GM19193 (cell line): ENCODE measurements around the gene SDHD.

ENCODE experiments used
- POLR2A ChIP-seq: IDR thresholded peaks from 4 replicates; pipeline ENCODE4 v1.6.1; 2011; ENCODE audit not compliant: insufficient read depth, insufficient read length; ENCODE audit errors: extremely low read depth

Gene SDHD

DNA sequence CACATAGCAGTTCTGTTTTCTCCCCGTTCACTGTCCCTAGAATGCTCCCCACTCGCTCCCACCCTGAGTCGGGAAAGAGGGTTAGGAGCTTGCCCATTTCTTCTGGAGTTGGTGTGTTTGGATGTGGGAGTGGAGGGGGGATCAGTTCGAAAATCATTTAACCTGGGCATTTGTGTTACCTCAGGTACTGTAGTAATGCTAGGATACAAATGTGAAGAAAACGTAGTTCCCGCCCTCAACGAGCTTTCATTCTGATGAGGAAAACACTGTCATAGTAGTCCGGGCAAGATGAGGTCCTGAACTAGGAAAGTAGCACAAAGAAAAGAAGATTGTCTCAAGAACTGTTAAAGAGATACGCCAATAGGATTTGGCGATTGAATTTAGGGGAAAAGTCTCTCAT lies 539 bp downstream of the SDHD start:
- TF ChIP-seq POLR2A = no peak

DNA sequence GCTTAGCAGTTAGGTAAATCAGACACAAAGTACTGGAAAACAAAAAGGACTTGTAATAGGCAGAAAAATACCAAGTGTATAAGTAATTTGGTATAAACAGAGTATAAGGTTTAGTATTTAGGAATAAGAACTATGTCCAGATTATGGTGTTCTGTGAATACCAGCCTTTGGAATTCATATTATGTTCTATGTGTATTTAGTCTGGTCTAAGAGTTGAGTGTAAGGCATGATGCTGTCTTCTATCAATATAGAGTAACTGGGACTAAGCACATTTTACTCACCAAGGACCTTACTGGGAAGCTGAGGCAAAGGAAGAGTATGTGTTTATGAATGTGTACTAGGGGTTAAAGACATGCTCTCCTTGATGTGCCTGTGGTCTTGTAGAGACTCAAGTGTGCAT lies 9.5 kb downstream of the SDHD start:
- TF ChIP-seq POLR2A = no peak

DNA sequence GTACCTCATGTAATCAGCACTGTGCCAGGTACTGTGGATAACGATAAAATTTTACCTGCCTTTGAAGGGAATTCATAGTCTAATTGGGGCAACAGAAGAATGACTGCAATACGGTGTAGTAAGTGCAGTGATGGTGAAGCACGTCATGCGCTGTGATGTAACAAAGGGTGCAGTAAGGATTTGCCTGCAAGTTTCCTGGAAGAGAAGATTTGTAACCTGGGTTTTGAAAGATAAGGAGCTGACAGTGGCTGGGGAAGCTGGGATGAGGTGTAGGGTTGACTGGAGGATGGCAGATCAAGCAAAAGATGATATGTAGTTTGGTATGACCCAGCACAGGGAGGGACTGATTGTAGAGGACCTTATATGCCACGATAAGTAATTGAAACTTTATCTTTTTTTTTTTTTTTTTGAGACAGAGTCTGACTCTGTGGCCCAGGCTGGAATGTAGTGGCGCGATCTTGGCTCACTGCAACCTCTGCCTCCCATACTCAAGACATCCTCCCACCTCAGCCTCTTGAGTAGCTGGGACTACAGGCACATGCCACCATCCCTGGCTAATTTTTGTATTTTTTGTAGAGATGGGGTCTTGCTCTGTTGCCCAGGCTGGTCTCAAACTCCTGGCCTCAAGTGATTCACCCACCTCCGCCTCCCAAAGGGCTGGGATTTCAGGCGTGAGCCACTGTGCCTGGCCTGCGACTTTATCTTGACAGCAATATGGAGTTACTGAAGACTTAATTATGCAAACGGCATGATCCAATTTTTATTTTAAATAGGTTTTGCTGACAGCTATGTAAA lies 11.3 kb downstream of the SDHD start:
- no peak for TF ChIP-seq POLR2A

DNA sequence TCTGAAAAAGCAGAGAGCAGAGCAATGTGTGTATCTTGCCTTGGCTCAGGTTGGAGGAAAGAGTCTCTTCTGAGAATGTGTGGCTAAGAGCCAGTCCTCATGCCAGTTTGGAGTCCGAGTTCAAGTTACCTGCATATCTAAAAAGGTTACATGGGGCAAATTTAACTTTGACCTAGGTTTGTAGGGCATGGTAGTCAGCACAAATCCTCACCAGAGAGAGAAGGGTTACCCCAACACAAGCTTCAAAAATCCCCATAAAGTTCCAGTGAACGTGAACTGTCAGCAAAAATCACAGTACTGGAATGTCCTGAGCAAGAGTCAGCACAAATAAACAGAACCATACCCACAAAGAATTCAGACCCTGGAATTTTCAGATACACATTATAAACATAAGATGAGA lies 13.8 kb downstream of the SDHD start:
- no peak for TF ChIP-seq POLR2A

DNA sequence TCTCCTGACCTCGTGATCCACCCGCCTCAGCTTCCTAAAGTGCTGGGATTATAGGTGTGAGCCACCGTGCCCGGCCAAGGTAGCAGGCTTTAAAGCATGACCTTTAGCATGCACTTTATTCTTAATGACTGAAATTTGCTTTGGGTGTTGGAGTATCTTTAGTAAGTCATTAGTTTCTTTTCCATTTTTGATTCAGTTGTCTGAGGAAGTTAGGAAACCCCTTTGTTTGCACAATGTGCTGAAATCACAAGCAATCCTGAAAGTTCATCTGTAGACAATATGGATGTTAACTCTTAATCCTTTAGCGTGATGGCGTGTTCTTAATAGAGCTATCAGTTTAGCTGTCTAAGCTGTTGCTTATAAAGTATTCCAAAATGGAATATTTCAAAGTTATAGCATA lies 16.8 kb downstream of the SDHD start:
- TF ChIP-seq POLR2A = no peak

DNA sequence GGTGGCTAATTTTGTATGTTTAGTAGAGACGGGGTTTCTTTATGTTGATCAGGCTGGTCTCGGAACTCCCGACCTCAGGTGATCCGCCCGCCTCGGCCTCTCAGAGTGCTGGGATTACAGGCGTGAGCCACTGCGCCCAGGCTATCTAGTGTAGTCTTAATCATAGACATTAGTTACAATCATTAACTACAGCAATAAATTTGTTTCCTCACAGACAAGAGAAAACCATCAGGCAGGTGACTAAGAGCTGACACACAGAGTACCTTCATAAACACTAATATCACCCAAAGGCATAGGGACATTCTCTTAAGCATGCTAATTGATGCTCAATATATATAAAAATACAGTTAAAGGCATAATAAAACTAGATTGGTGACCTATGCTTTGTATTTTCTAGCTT lies 19.4 kb downstream of the SDHD start:
- TF ChIP-seq POLR2A = no peak

DNA sequence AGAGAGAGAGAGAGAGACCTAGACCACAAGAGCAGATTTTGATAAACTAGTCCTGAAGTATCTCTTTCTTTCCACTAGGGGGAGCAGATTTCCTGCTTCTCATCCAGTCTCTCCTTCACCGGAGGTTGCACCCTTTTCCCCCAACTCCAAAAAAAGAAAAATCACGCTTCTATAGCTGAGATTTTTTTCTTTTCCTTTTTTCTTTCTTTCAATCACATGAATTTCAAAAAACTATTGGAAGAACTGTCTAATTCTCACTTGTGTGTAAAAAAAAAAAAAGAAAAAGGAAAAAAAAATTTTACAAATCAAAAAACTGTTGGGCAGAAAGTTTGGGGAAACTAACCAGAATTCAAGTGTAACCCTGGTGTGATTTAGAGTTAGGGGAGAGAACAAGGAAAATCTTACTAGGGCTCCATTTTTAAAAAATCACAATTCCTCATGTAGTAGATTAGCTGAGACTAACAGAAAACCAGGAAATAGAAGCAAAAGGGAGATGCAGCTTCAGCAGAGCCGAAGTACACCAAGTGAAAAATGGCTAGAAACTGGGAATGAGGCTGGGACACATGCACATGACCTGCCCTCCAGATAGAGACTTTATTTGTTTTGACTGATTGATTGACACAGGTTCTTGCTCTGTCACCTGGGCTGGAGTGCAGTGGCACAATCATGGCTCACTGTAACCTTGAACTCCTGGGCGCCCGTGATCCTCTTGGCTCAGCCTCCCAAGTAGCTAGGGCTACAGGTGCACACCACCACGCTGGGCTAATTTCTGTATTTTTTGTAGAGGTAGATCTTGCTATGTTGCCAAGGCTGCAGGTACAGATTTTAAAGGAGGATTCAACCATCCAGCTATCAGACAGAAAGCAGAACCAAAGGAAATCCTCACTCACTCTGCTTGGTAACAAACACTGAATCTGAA lies 27.1 kb downstream of the SDHD start:
- TF ChIP-seq POLR2A = no peak

DNA sequence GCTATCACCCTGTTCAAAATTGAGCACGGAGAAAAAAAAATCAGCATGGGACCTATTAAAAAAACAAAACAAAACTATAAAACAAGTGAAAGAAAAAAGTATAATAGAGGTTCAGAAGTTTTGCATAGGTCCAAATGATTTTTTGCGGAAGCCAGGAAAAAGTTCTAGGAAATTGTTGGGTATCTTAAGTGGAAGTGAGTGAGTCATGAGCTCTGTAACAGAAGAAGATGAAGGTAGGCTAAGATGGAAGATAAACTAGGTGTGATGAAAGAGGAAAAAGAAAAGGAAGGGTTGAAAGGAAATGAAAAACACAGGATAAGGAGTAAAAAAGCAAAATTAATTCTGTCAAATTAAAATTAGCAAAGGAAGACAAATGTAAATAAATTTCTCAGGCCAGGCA lies 27.8 kb downstream of the SDHD start:
- TF ChIP-seq POLR2A = no peak

DNA sequence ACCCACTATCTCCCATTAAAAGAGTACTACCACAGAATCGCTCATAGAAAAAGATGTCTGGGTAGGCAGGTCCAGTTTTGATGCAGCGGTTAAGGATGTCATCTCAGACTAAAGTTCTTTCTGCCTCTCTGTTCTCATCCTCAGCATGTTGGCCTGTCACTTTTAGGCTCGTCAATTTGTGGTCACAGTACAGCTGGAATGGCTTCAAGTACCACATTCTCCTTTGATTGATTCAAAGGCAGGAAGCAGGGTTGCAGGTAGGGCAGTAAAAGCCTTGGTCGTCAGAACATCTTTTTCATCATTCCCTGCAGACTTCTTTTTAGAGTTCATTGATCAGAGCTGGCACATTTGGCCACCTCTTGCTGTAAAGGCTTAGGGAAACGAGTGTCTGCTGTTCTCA lies 28.7 kb downstream of the SDHD start:
- TF ChIP-seq POLR2A = no peak

DNA sequence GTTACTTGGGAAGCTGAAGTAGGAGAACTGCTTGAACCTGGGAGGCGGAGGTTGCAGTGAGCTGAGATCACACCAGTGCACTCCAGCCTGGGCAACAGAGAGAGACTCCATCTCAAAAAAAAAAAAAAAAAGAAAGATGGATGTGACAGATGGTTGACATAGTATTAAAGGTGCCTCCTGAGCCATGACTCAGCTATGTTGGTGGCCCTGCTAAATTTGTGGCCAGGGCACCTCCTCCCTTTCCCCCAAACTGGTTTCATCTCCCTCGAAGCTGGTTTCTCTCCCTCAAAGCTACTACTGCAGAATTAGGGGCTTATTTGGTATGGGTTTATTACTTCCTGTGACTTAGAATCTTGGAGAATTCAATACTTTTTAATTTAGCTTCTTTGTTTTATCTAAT lies 31.5 kb downstream of the SDHD start:
- TF ChIP-seq POLR2A = no peak

DNA sequence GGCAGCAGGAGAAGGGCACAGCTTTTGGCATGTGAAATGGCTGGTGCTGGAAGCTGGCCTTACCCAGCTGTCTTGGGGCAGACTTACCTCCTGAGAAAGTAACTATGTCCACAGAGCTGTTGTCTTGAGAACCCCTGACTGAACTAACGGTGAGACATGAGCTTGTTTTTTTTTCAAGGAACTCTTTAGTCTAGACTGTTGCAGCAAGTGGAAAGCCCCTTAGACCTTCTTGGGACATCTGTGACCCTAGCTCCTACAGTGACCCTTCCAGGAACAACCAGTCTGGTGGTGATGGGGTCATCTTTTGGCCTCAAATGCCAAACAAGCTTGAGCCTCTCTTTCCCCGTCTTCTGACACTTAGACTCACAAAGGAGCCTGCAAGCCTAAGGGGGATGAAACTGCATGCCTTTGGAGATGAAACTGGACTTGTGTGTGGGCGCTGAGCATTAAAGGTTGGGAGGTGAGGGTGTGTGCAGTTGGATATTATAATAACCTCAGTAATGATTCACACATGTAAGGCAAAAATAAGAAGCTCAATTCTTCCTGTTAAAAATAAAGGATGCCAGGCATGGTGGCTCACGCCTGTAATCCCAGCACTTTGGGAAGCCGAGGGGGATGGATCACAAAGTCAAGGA lies 35.4 kb downstream of the SDHD start:
- TF ChIP-seq POLR2A = no peak

DNA sequence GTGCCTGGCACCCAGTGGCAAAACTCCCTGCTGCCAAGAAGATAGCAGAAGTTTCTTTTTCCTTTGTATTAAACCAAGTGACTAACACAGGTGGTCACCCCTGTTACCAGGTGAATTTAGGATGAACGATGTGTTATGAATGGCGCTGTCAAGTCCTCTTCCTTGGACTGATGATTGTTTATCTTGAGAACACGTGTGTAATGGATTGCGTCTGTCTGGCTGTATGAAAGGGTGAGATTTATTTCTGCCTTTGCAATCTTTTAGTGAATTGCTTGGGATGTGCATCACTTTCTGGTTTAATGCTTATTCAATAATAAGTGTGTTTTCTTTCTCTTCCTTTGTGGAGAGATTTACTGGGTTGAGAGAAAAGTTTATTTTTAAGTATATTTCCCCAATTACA lies 36.5 kb downstream of the SDHD start:
- TF ChIP-seq POLR2A = no peak

DNA sequence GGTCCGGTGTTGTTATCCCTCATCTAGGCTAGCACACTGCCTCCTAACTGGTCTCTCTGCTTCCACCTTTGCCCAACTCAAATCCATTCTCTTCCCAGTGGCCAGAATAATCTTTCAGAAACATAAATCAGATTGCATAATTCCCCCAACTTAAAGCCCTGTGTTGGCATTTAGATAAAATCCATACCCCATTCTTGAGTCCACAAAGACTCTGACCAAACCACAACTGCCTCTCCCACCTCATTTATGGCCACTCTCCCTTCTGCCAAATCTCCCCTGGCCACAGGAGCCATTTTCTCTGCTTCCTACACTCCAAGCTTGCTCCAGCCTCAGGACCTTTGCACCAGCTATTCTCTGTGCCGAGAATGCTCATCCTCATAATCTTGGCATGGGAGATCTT lies 40.4 kb downstream of the SDHD start:
- TF ChIP-seq POLR2A = no peak

DNA sequence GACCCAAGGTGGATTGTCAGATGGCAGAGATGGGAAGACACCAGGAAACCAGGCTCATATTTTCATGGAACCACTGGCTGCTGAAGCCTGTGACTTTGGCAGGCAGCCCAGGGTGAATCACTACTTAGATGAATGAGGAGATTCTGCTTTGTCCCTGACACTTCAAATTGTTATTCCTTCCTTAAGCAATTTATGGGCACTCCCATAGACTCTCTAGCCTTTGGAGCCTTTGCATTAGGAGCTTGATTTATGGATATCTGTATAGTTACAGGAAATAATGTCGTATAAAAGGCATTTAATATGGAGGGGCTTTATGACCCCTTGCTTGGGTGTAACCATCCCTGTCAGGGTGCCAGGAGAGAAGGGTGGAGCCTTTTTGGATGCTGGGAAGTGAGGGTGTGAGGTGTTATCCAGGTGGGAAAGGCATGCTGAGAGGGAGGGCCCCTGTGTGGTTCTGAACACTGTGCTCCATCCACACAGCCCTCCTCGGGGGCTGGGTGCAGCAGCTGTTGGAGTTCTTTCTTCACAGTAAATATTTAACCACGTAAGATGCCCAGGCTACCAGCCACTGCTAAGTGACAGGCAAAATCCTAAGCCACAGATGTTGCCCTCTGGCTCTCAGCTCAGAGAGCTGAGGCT lies 41.9 kb downstream of the SDHD start:
- no peak for TF ChIP-seq POLR2A

DNA sequence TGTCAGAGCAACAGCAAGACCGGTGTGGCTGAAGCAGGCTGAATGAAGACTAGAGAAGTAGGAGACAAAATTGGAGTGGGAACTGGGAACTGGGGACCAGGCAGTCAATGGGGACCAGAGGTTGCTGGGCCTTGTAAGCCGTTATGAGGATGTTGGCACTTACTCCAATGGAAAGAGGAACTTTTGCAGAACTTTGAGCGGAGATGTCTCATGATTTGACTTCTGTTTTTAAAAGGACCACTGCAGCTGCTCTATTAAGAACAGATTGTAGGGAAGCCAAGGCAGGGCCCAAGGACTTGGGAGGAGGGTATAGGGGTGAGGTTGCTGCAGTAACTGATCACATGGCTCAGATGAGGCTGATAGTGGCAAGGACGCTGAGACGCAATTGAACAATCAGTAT lies 43.0 kb downstream of the SDHD start:
- no peak for TF ChIP-seq POLR2A

DNA sequence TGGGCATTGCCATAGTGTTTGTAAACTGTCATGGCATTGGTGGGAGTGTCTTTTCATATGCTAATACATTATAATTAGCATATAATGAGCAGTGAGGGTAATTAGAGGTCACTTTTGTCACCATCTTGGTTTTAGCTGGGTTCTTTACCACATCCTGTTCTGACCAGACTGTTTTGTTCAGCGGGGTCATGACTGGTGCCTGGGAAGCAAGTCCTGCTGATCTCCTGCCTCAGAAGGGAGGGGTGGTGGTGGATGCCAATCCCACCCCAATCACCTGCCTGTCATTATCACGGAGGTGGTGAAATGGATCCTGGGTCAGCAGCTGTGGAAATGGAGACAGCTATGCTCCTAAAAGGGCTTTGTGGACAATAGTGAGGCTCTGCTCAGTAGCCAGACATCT lies 46.1 kb downstream of the SDHD start:
- TF ChIP-seq POLR2A = no peak

DNA sequence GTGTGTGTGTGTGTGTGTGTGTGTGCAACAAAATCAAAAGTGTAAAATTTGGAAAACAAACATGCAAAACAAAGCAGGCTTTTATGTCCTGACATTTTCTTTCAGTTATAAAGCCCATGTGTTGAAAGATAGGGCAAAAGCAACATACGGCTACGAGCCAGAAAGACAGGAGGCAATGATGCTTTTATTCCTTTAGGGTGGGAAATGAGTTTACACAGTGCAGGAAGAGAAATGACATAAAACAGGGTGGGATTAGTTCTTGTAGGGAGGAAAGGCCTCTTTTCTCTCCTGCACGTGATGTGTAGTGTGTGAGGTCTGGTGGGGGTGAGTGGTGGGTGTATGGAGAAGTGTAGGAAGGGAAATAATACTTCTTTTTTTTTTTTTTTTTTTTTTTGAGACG lies 47.8 kb downstream of the SDHD start:
- no peak for TF ChIP-seq POLR2A
